HepG2 (cell line): Measurements from ENCODE around the gene ANKRD2. TPM values are rescaled to one million over a fixed set of nuclear protein-coding genes. Genes with fewer than 3 reads are reported as not detected.

Experiments
- ADNP ChIP-seq: sonication (generic); formaldehyde crosslinking; IDR thresholded peaks from 2 replicates; pipeline ENCODE4 v1.4.0; 2020; ENCODE audit warnings: missing genetic modification reagents
- MAFK ChIP-seq, 2 experiments: IDR thresholded peaks in 1 of 2; conservative IDR thresholded peaks in 1 of 2; 2 replicates each; pipeline ENCODE4 v1.6.1; 2011; ENCODE audit warnings: improper control_type of control experiment in 2 of 2, low read length in 2 of 2
- MAX ChIP-seq: IDR thresholded peaks from 2 replicates; pipeline ENCODE4 v1.6.1; 2012; ENCODE audit warnings: inconsistent platforms
- SALL2 ChIP-seq: sonication (generic); formaldehyde crosslinking; IDR thresholded peaks from 2 replicates; pipeline ENCODE4 v1.8.1; 2023; ENCODE audit warnings: mild to moderate bottlenecking, missing genetic modification reagents, inconsistent platforms
- SRSF1 ChIP-seq: fragments of 200-400 bp; formaldehyde crosslinking; optimal IDR thresholded peaks from 2 replicates; pipeline ENCODE3; 2017; ENCODE audit warnings: mild to moderate bottlenecking, low read depth, low read length, moderate library complexity
- ZEB1 ChIP-seq: IDR thresholded peaks from 2 replicates; pipeline ENCODE4 v1.6.1; 2012; ENCODE audit warnings: mild to moderate bottlenecking, low read depth, inconsistent platforms; ENCODE audit not compliant: insufficient replicate concordance
- ZIK1 ChIP-seq: sonication (generic); formaldehyde crosslinking; IDR thresholded peaks from 2 replicates; pipeline ENCODE4 v1.5.0; 2020; ENCODE audit warnings: mild to moderate bottlenecking, low read depth, missing genetic modification reagents, borderline replicate concordance
- ZNF207 ChIP-seq: fragments of 450-650 bp; IDR thresholded peaks from 2 replicates; pipeline ENCODE4 v1.6.1; 2016; ENCODE audit warnings: antibody characterized with exemption, borderline replicate concordance
- ZNF383 ChIP-seq: sonication (generic); formaldehyde crosslinking; IDR thresholded peaks from 2 replicates; pipeline ENCODE4 v1.4.0; 2020; ENCODE audit warnings: missing genetic modification reagents, mild to moderate bottlenecking, borderline replicate concordance
- ZNF513 ChIP-seq: sonication (generic); formaldehyde crosslinking; conservative IDR thresholded peaks from 2 replicates; pipeline ENCODE4 v1.5.0; 2020; ENCODE audit warnings: missing genetic modification reagents
- ZNF761 ChIP-seq: sonication (generic); formaldehyde crosslinking; conservative IDR thresholded peaks from 2 replicates; pipeline ENCODE4 v1.4.0; 2020; ENCODE audit warnings: mild to moderate bottlenecking, missing genetic modification reagents
- polyA plus RNA-seq, 8 experiments: library from polyadenylated mRNA; depleted of rRNA in 3 of 8; stranded (reverse) in 7 of 8; unstranded in 1 of 8; fragments of >200 nt; fragmentation: Illumina TruSeq in 4 of 8; extraction: Trizol in 4 of 8; gene quantifications; 2 replicates each; pipeline versions ENCODE4 v1.2.1 to v1.2.3, GENCODE V29; 2011 to 2016; ENCODE audit warnings: low read depth in 4 of 8, missing spikeins in 1 of 8, mixed read lengths in 1 of 8; ENCODE audit not compliant: insufficient read depth in 1 of 8
- total RNA-seq, 5 experiments: library from RNA; depleted of rRNA; stranded (reverse); fragments of >200 nt; fragmentation: Illumina TruSeq; extraction: Trizol; gene quantifications; 2 replicates each; pipeline ENCODE4 v1.2.3, GENCODE V29; 2016; ENCODE audit warnings: low read depth in 1 of 5
- TF ChIP-seq, protein P1 (sequence below), 2 experiments: fragments of 450-650 bp in 1 of 2; sonication (generic) in 1 of 2; formaldehyde crosslinking in 1 of 2; IDR thresholded peaks; 2 replicates each; pipeline versions ENCODE4 v1.6.1 to v1.8.0; 2016 to 2022; ENCODE audit warnings: antibody characterized with exemption in 1 of 2, mild to moderate bottlenecking in 1 of 2, missing genetic modification reagents in 1 of 2
- TF ChIP-seq, protein P2 (sequence below): sonication (generic); formaldehyde crosslinking; IDR thresholded peaks from 2 replicates; pipeline ENCODE4 v1.4.0; 2020; ENCODE audit warnings: missing genetic modification reagents
- TF ChIP-seq, protein P3 (sequence below): sonication (generic); formaldehyde crosslinking; IDR thresholded peaks from 2 replicates; pipeline ENCODE4 v1.4.0; 2020; ENCODE audit warnings: mild to moderate bottlenecking, low read depth, missing genetic modification reagents

The ANKRD2 gene
- total and polyA plus RNA-seq, 2 of the 13 experiments (the other 11 are each of a cell fraction or from before 2014, with no cell fraction given), result not detected

DNA sequence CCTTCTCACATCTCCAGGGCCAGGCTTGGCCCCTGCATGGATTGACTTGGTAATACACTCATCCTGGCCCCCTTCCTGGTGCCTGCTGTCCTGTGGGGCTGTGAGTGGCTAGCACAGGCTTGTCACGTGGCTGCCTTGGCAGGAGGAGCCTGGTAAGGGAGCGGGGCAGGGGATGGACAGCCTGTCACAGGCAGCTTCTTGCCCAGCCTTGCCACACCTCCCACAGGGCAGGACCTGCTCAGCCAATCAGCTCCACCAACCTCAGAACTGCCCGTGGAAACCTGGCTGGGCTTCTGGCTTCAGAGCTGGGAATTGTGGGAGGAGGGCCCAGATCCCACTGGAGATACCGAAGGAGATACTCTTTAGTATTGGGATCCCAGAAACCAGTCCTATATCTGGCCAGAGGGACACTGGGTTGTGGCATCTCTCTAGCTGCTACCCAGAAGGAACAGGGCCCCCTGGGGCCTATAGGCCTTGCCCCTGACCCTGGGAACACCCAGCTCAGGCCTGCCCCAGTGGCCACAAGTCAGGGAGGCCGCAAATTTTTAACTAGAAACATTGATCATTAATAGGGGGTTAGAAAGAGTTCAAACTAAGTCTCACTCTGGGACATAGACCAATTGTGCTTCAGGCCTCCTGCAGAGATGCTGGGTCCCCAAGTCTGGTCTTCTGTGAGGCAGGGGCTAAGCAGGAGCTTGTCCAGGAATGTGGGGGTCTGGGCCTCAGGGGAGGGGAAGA, 11.7 kb downstream of the ANKRD2 start, which contains the start of gene HOGA1 (continued):
- TF ChIP-seq, protein P1, sequence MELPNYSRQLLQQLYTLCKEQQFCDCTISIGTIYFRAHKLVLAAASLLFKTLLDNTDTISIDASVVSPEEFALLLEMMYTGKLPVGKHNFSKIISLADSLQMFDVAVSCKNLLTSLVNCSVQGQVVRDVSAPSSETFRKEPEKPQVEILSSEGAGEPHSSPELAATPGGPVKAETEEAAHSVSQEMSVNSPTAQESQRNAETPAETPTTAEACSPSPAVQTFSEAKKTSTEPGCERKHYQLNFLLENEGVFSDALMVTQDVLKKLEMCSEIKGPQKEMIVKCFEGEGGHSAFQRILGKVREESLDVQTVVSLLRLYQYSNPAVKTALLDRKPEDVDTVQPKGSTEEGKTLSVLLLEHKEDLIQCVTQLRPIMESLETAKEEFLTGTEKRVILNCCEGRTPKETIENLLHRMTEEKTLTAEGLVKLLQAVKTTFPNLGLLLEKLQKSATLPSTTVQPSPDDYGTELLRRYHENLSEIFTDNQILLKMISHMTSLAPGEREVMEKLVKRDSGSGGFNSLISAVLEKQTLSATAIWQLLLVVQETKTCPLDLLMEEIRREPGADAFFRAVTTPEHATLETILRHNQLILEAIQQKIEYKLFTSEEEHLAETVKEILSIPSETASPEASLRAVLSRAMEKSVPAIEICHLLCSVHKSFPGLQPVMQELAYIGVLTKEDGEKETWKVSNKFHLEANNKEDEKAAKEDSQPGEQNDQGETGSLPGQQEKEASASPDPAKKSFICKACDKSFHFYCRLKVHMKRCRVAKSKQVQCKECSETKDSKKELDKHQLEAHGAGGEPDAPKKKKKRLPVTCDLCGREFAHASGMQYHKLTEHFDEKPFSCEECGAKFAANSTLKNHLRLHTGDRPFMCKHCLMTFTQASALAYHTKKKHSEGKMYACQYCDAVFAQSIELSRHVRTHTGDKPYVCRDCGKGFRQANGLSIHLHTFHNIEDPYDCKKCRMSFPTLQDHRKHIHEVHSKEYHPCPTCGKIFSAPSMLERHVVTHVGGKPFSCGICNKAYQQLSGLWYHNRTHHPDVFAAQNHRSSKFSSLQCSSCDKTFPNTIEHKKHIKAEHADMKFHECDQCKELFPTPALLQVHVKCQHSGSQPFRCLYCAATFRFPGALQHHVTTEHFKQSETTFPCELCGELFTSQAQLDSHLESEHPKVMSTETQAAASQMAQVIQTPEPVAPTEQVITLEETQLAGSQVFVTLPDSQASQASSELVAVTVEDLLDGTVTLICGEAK (IDR thresholded peaks at IDR 0.05), result no peak
- TF ChIP-seq, protein P1 (CRISPR knock-in tag; IDR thresholded peaks at IDR 0.05), result no peak
- TF ChIP-seq MAFK (conservative IDR thresholded peaks at IDR 0.05 in 1 of 2, IDR thresholded peaks at IDR 0.05 in 1 of 2; ENCODE audit: low read length in 2 of 2) (no peak), ZIK1 (CRISPR knock-in tag) (no peak), ZEB1 (no peak), SALL2 (0 out of 2 replicates have a peak, but pooled peaks have one; percentile 5), ZNF513 (CRISPR knock-in tag) (no peak), ZNF207 (no peak), ZNF383 (CRISPR knock-in tag) (no peak), MAX (peak; percentile 63; the same call in 1 of the 2 replicates), ADNP (CRISPR knock-in tag) (no peak), ZNF761 (CRISPR knock-in tag) (no peak), SRSF1 (no peak)
- TF ChIP-seq, protein P2, sequence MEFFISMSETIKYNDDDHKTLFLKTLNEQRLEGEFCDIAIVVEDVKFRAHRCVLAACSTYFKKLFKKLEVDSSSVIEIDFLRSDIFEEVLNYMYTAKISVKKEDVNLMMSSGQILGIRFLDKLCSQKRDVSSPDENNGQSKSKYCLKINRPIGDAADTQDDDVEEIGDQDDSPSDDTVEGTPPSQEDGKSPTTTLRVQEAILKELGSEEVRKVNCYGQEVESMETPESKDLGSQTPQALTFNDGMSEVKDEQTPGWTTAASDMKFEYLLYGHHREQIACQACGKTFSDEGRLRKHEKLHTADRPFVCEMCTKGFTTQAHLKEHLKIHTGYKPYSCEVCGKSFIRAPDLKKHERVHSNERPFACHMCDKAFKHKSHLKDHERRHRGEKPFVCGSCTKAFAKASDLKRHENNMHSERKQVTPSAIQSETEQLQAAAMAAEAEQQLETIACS (CRISPR knock-in tag), result no peak
- TF ChIP-seq, protein P3, sequence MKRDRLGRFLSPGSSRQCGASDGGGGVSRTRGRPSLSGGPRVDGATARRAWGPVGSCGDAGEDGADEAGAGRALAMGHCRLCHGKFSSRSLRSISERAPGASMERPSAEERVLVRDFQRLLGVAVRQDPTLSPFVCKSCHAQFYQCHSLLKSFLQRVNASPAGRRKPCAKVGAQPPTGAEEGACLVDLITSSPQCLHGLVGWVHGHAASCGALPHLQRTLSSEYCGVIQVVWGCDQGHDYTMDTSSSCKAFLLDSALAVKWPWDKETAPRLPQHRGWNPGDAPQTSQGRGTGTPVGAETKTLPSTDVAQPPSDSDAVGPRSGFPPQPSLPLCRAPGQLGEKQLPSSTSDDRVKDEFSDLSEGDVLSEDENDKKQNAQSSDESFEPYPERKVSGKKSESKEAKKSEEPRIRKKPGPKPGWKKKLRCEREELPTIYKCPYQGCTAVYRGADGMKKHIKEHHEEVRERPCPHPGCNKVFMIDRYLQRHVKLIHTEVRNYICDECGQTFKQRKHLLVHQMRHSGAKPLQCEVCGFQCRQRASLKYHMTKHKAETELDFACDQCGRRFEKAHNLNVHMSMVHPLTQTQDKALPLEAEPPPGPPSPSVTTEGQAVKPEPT, result no peak
